ENCODE results near the gene ERCC6L. TPM values are rescaled to one million over a fixed set of nuclear protein-coding genes. Genes with fewer than 3 reads are reported as not detected.

The ERCC6L gene
- under 1 TPM; 0.59 to 0.85 TPM for total RNA-seq

GRCh38 chrX:72238721-72239475 is at the start of gene ERCC6L:
ERCC6L (minus strand) TSS chrX:72239027; CDS start chrX:72238911, 116 bp downstream.
- WGBS: 6% methylated on average over 26 of the region's 59 CpGs
- no peaks in the 10 kb centered on the region for H3K36me3 ChIP-seq
- H3K4me3 ChIP-seq: peak within 1 kb of the TSS; percentile 3 to 16
- H3K4me1 ChIP-seq (replicated peaks): no peaks in the 10 kb centered on the region
- intact Hi-C loops (cut with DNase I): no loop called here
- TF ChIP-seq POLR2A (IDR thresholded peaks at IDR 0.05) (peak; percentile 37), CTCF (IDR thresholded peaks at IDR 0.05) (no peak), POLR2AphosphoS5 (IDR thresholded peaks at IDR 0.05) (peak; percentile 78)
- no peaks in the 10 kb centered on the region for H3K27me3 ChIP-seq (replicated peaks; ENCODE audit: insufficient read depth)
- peak within 1 kb of the TSS in 1 of 2 donors; percentile 23 for H3K27ac ChIP-seq
- H3K9me3 ChIP-seq: no peaks in the 10 kb centered on the region
- peak; percentile 76 for DNase-seq (ENCODE audit: low spot score)

DNA sequence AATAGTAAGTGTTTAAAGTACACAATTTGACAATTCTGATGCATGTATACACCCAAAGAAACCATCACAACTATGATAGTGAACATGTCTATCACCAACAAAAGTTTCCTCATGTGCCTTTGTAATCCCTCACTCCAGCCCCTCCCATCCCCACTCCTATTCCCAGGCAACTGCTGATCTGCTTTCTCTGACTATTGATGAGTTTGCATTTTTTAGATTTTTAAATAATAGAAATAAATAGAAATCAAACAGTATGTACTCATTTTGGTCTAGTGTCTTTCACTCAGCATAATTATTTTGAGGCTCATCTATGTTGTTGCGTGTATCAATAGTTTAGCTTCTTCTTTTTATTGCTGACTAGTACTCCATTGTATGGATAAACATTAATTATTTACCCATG is 43.5 kb upstream of the ERCC6L start:
- intact Hi-C loops (cut with DNase I): no loop called here
- H3K4me3 ChIP-seq: no peak overlapping the region
- DNase-seq (ENCODE audit: low spot score): no peak
- no peaks in the 10 kb centered on the region for H3K9me3 ChIP-seq
- H3K36me3 ChIP-seq: no peaks in the 10 kb centered on the region
- H3K4me1 ChIP-seq (replicated peaks): no peaks in the 10 kb centered on the region
- H3K27ac ChIP-seq: no peak overlapping the region
- 95% methylated on average over 1 of the region's 1 CpG for WGBS
- no peak for TF ChIP-seq CTCF (IDR thresholded peaks at IDR 0.05)
- TF ChIP-seq POLR2AphosphoS5 (IDR thresholded peaks at IDR 0.05): no peak
- TF ChIP-seq POLR2A (IDR thresholded peaks at IDR 0.05): no peak
- H3K27me3 ChIP-seq (replicated peaks; ENCODE audit: insufficient read depth): no peaks in the 10 kb centered on the region

GRCh38 chrX:72280321-72280845 is 41.6 kb upstream of the ERCC6L start:
- Histone ChIP-seq H3K4me1 (replicated peaks) (no peaks in the 10 kb centered on the region), H3K4me3 (no peak overlapping the region), H3K27me3 (replicated peaks; ENCODE audit: insufficient read depth) (no peaks in the 10 kb centered on the region), H3K36me3 (no peaks in the 10 kb centered on the region), H3K27ac (no peak overlapping the region), H3K9me3 (no peaks in the 10 kb centered on the region)
- WGBS: 73% methylated on average over 5 of the region's 5 CpGs
- no peak for DNase-seq (ENCODE audit: low spot score)
- intact Hi-C loops (cut with DNase I): no loop called here
- TF ChIP-seq POLR2A (IDR thresholded peaks at IDR 0.05) (no peak), CTCF (IDR thresholded peaks at IDR 0.05) (no peak), POLR2AphosphoS5 (IDR thresholded peaks at IDR 0.05) (no peak)

DNA sequence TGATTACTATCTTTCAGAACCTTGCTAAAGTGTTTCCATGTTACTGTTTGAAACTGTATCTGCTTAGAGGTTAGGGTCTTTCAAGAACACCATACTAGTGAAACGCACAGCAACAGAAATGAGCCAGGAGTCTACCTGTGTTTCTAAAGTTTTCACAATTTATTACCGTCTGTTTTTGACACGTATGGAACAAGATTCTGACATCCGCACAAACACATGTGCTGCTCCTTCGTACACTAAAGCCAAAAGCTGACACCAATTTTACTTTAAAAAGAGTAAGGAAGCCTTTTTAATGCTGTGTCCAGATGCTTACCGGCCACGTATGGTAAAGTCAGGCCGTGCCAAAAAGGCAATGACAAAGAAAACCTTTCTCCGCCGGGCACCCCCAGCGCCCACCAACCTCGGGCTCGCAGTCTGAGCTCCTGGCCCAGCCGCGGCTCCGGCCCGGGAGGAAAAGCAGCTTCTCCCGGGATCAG is 37.7 kb upstream of the ERCC6L start:
- Histone ChIP-seq H3K27me3 (replicated peaks; ENCODE audit: insufficient read depth) (no peaks in the 10 kb centered on the region), H3K27ac (peak overlapping the region; percentile 73 to 77), H3K4me3 (peak overlapping the region; percentile 46 to 49), H3K36me3 (no peaks in the 10 kb centered on the region), H3K9me3 (no peaks in the 10 kb centered on the region), H3K4me1 (replicated peaks) (no peaks in the 10 kb centered on the region)
- DNase-seq (ENCODE audit: low spot score): no peak
- intact Hi-C loops (cut with DNase I): no loop called here
- TF ChIP-seq POLR2A (IDR thresholded peaks at IDR 0.05) (no peak), CTCF (IDR thresholded peaks at IDR 0.05) (no peak), POLR2AphosphoS5 (IDR thresholded peaks at IDR 0.05) (no peak)
- WGBS: under 1% methylated on average over 11 of the region's 18 CpGs

- no peak for TF ChIP-seq POLR2AphosphoS5 (IDR thresholded peaks at IDR 0.05)
- TF ChIP-seq CTCF (IDR thresholded peaks at IDR 0.05): no peak
- TF ChIP-seq POLR2A (IDR thresholded peaks at IDR 0.05): no peak
- Histone ChIP-seq H3K27me3 (replicated peaks; ENCODE audit: insufficient read depth) (no peaks in the 10 kb centered on the region), H3K4me3 (no peak overlapping the region), H3K27ac (peak overlapping the region; percentile 23 to 30), H3K9me3 (no peaks in the 10 kb centered on the region), H3K4me1 (replicated peaks) (no peaks in the 10 kb centered on the region), H3K36me3 (no peaks in the 10 kb centered on the region)
- 40% methylated on average over 5 of the region's 5 CpGs for WGBS
- DNase-seq (ENCODE audit: low spot score): no peak
- intact Hi-C loops (cut with DNase I): no loop called here
These were observed 35.7 kb upstream of the ERCC6L start for GRCh38 chrX:72274526-72274925.
